NCI-H2081 (cell line): ENCODE measurements around the gene ARID1B.
"Not testable (repeated sequence)": the region's sequence is repeated elsewhere in the genome, so short reads cannot be mapped to it uniquely, and the experiment has no call there.

Source experiments
- DNase-seq, 2 experiments: peaks; one replicate each; lab custom pipeline; 2025; lab: John Stamatoyannopoulos, UW

Gene ARID1B

DNA sequence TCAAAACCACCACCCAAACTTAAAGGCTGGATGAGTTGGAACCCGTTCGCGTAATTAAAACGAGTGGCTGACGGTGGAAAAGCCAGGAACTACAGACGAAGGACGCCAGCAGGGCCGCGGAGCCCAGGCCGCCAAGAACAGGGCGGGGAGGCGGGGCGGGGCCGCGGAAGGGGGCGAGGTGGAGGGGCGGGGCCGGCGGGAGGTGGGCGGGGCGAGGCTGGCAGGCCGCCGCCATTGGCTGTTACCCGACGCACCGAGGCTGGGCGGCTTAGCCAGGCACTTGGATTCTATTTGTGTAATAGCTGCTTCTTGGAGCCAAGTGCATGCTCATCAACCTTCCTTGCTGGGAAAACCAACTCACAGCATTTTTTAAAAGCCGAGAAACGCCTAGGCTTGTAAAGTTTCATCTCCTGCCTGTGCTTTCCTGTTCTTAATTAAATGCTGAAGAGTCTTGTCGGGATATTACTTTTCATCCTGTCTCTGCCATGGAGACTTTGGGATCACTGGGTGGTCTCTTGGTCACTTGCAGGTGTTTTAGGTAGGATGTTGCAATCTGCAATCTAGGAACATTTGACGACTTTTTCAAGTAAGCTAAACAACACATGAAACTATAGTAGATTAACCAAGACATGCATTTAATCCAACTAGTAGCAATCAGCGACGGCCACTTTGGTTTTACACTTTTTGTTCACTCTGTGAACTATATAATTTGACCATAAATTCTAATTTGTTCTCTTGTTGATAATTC is 245.0 kb downstream of the ARID1B start:
- peak; percentile 63 to 66 for DNase-seq

DNA sequence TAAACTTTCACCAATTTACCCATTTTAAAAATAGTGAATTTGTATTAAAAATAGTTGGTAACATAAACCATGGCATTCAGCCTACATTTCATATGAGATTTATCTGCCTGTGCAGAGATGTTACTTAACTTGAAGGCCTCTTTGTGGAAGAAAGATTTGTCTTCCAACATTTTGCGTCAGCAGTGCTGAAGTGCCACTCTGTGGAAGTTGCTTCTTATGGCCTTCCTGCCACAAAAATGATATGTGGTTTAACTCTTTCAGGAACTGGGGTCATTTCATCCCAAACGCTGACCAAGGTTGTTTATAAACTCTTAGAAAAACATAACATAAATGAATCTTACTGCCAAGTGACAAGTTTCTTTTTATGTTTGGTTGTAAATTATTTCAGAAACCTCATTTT is 246.8 kb downstream of the ARID1B start:
- DNase-seq, result no peak

DNA sequence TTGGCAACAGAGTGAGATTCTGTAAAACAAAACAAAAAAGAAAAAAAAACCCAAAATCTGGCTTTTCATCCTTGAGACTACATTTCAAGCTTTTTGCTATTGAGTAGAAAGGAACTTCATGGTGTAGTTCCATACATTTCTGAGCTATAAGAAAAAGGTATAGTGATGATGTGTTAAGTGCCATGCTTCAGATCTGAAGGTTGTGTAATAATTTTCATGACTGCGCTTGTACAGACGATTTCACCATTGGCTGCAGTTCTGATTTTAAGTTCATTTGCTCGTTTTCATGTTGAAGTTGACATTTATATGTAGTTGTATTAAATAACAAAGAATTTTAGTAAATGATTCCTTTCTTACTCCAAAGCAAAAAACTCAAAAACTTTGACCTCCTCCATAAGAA is 247.6 kb downstream of the ARID1B start:
- no peak for DNase-seq

DNA sequence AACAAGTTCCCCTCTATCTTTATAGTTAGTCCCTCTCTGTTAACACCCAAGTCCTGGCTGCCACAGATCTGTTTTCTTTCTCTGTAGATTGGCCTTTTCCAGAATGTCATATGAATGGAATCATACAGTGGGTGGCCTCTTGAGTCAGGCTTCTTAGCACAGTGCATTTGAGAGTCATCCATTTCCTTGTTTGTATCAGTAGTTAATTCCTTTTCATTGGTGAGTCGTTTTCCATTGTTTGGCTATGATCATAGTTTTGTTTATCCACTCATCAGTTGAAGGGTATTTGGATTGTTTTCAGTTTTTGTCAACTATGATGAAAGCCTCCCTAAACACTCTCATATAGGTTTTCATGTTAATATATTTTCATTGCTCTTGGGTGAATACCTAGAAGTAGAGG is 248.3 kb downstream of the ARID1B start:
- no peak for DNase-seq

DNA sequence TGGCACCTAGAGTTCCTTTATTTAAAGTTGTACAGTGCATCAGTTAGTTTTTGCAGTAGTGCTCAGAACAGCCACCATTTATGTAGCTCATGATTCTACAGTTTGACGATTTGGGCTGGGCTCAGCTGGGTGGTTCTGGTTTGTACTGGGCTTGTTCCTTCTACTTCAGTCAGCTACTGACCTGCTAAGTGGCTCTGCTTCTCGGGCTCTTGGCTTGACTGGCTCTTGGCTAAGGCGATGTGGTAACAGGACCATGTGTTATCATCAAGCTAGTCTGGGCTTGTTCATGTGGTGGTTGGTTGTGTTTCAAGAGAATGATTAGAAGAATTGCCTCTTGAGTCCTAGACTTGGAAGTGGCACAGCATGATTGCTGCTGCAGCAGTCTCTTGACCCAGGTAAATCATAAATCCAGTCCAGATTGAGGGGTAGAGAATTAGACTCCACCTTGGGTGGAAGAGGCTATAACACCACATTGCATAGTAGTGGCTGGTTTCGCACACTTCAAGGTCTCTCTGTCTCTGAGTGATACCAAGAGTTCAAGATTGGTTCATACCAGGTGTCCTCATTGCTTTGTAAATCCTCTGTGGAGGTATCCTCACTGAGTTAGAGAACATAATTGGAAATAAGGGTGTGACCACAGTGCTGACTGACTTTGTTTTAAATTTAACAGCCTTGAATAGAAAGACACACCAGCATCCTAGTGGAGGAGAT is 253.0 kb downstream of the ARID1B start:
- no peak for DNase-seq

DNA sequence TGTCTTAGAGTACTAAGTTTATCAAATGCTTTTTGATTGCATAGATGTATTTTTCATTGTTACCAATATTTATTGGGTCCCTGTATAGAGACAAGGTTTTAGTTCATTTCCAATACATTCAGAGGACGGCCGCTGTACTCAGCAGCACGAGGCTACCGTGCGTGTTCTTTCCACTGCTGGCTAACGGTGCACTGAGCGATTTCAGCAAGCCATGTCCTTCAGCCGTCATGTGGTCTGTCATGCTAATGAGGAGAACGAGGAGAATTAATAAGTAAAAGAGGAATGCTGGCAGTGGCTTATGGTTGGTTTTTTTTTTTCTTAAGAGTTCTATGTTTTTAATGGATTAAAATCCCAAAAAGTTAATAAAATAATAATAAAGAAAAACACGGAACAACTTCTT is 253.6 kb downstream of the ARID1B start:
- no peak for DNase-seq

DNA sequence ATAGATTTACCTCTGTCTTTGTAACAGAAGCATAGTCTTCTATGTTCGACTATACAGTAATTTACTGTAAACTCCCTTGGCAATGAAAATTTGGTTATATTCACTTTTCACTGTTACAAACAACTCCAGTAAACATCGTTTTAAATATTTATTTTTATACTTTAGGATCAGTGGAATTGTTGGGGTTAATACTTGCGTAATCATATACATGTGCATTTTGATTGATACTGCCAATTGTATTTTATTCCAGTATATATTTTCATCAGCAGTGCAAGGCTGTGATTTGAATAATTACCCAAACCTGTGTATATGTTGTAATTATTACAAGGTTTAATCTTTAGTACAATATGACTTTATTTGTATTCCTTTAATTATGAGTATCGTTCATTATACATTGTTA is 255.7 kb downstream of the ARID1B start:
- DNase-seq, result no peak

DNA sequence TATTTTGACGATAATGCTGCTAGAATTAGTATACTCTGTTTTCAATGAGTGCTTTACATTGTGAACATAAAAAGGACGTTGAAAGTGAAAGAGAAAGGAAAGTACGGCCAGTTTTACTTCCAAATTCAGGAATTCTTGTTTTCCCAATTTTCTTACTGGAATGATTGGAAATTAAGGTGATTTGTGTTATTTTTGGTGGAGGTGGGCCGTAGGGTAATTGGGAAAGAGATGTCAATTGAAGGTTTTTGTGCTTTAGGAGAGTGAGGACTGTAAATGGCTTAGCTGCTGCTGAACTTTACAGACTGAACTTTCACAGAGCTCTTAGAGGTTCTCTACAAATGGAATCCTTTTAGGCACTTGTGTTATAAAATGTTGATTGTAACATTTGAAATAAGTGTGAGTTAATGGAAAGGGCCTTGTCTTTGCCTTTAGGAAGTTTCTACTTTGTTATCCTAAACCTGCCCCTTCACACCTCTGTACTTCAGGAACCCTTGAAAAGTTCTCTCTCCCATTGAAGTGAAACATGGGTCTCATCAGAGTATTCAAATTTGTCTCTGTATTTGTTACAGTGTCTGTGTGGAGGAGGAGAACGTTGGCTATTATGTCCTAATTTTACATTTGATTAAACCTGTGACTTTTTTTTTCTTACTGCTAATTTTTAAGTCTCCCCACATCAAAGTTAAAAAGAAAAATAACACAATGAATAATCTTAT is 256.4 kb downstream of the ARID1B start:
- DNase-seq, result no peak

DNA sequence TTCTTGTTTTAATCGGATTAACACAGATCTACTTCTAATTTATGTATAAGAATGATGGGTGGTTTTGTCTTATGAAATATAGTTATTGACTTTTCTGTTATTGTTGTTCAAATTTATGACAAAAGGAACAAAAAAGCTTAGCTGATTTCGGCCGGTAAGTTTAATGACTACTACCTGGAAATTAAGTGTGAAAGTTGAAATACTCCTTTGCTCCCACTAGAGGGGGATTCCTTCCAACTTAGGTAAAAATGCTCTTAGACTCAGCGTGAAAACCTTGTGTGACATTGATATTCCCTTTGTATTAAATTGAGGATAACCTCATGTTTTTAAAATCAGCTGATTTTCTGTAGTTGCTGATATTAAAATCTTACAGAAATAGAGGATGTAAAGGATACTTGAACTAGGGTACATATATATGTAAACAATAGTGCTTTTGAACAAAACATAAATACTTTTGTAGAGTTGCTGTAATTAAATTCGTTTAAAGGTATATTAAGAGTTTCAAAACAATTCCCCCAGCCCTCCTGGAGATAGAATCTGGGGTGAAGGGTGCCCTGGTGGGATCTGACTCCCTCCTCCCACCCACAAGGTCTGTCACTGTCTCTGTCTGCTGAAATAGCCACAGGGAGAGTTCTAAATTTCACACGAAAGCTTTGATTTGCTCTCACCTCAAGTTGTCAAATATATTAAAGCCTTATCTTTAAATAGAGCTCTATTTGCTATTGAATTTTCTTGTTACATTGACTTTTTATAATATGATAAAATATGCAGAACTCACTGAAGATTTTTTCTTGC is 257.5 kb downstream of the ARID1B start:
- peak; percentile 16 to 50 for DNase-seq

DNA sequence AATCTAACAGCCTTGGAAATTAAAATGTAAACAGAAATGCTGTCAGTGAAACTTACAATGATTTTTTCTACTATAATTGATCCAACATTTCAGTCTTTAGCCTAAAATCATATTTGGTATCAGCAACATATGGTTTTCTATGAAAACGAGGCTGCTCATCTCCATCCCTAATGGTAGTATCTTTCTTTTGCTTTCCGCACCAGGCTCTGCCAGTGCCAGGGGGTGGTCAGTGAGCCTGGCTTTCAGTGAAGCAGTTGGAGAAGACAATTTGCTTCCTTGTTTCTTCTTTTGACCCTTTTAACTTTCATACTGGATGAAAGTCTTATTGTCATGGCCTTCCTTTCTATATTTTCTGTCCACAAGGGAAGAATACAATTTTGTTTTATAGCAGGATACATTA is 258.4 kb downstream of the ARID1B start:
- DNase-seq, result no peak

DNA sequence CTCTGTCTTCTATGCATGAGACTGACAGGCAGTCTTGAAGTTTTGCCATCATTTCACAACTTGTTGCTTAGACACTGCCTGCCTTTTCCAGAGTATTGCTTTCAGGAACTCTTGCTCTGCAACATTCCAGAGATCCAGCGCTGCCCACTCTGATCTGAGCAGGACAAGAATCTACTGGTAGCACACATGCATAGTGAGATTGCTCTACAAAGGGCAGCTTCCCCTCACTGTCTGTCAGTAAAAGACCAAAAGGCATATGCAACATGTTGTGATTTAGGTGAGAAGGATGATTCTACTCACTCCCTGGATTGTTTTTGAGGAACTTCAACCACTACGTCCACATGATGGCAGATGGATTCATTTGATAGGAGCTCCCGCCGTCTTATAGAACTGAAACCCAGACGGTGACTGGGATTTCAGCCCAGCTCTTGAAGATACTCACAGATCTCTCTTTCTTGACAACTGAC is 259.1 kb downstream of the ARID1B start:
- DNase-seq, result no peak

DNA sequence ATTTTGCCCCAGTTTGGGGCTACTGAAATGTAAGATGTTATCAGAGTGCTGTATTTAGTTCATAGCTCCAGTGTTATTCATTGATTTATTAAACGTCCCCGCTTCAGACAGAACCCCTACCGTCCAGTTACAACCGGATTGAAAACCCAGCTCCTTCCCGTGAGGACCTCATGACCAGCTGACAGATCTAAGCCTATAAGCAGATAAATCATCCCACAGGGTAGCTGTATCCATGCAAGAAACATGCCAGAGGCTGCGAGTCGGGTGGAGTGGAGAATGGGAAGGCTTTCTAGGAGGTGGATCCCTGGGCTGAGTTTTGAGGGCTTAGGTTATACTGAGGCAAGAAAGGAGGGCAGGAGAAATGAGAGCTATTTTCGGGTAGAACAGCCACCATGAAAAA is 260.0 kb downstream of the ARID1B start:
- no peak for DNase-seq

DNA sequence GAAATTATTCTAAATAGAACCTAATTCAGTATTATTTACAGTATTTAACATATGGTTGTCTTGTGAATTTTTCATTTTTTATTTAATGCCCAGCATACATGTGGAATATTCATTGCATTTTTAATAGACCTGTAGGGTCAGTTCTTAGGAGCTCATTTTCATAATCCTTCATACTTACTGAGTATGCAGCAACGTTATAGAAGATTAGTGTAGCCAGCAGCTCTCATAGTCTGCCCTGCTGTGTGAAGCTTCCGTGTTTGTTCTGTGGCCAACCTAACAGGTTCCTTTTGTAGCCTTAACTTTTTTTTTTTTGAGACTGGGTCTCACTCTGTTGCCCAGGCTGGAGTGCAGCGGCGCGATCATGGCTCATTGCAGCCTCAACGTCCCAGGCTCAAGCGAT is 261.4 kb downstream of the ARID1B start:
- no peak for DNase-seq

DNA sequence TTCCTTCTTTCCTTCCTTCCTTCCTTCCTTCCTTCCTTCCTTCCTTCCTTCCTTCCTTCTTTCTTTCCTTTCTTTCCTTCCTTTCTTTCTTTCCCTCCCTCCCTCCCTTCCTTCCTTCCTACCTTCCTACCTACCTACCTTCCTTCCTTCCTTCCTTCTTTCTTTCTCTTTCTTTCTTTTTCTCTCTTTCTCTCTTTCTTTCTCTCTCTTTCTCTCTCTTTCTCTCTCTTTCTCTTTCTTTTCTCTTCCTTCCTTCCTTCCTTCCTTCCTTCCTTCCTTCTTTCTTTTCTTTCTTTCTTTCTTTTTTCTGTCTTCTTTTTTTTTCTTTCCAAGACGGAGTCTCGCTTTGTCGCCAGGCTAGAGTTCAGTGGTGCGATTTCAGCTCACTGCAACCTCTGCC is 262.5 kb downstream of the ARID1B start:
- DNase-seq, result not testable (repeated sequence)

DNA sequence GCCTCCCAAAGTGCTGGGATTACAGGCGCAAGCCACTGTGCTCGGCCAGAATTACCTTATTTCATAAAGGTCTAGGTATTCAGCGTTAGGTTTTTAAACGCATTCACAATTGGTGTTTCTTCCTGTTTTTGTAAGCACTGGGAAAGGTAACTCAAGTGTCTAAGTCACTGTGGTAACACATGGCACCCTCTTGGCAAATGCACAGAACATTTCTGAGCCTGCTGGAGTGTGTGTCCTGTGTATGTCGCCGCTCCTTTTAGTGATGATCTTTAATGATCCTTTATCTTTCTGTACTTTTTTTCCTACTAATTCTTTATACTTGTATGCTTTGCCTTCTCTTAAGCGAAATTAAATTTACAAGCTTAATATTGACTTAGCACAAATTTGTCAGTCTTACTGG is 263.0 kb downstream of the ARID1B start:
- DNase-seq, result no peak

DNA sequence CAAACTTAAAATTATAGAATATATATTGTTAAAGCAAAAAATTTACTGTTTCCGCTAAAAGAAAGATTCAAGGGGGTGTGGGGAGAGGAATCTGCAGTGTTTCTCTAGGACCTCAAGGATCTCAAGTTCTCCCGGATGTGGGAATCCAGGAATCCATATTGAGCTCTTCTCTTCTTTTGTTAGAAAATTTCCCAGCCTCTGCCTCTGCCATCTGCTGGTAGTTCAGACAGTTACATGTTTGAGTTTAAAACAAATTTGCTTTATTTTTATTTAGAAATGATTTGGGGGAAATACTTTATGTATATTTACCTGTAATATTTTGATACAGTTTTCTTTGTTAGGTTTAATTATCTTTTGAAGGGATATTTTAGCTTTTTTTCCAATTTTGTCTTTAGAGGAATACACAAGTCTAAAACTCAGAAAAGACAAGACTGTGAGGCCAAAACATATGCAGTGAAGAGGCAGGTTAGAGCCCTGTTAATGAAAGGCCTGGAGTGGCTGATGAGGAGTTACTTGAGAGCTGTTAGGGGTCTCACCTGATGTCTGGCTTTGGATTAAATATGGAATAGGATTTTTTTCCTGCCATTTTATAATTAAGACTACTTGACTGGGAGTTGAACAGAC is 268.8 kb downstream of the ARID1B start:
- peak in 1 of 2 experiments; percentile 42 for DNase-seq

DNA sequence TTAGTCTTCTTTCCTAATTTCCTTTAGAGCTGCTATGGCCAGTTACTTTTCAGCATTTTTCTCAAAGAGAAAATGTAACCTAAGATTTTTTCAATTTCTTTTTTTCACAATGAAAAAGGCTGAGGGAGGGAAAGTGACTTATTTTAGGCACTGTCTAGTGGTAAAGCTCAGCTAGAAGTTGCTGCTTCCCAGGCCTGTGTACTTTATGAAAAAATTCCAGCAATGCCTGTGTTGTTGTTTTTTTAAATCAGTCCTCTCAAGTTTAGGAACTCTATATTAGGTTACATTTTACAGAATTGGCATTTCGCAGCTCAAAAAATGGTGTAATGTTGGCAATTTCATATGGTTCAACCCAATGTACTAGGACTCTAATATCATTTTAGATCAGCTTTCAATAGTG is 269.6 kb downstream of the ARID1B start:
- DNase-seq, result no peak

DNA sequence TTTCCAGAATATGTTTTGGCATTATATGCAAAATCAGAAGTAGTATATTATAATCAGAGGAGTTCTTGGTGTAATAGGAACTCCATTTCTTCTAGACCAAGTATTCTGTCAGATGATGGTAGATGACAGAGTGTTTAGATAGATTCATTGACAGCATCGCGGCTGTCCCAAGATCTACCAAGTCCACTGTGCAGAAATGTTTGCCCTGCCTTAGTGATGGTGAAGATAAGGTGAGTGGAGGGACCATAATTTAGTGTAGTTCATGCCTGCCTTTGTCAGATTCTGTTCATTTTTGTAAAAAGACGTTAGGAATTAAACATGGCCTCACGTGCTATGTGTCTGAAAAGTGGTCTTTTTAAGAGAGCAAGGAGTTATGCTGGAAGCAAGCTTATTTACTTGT is 270.1 kb downstream of the ARID1B start:
- DNase-seq, result no peak

DNA sequence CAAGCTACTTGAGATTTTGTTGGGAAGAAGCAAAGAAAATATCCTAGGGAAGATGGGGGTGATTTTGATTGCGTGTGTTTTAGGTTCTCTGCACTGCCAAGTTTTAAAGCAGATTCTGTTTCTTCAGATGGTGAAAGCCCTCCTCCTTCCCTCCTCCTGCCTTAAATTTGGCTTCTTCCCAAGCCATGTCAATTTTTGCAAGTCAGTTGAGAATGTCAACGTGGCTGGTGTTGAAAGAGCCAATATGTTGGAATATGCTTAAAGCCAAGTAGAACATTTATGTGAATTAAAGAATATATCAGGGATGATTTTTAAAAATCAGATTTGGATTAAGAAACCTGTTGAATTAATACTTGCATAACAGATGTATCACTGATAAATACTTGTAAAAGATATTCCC is 270.8 kb downstream of the ARID1B start:
- DNase-seq, result no peak

DNA sequence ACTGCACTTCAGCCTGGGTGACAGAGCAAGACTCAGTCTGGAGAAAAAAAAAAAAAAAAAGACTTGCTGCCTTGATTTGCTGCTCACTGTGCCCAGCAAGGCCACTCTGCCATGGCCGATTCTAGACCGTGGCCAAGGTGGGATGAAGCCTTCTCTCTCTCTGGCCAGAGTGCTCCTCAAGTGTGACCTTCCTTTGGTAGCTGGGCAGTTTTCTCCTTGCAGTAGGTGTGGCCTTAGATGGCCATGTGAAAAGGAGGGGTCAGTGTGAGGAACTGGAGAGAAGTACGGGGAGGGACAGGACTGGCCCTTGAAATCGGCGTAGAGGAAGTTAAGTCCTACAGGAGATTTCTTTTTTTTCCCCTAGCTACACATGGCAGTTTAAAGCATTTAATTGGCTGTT is 272.0 kb downstream of the ARID1B start:
- DNase-seq, result no peak

DNA sequence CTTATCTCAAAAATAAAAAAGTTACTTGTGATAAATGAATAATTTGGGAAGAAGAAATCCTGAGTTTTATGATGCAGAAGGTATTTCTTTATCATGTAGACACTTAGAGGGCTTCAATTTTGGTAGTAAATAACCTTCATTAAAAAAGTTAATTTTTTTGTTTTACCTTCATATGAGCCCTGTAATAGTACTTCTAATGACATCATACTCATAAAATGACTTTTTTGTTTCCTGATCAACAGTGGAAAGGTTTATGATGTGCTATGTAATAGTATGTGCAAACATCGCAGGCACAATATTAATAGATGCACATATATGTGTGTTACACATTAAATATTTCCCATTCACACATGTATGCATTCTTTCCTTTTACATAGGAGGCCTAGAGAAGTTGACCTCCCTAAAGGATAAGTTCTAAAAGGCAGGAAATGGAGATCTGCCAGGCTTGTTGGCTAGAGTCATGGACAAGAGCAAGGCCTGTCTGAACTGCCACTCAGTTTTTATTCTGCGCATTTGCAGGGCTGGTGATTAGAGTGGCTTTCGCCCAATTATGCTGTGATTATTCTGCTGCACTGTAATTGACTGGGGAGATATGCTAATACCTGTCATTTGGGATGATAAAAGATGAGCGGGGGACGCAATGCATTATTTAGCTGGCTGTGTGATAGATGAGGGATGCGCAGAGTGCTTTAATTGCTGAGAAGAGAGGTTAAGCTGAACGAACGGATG is 273.5 kb downstream of the ARID1B start:
- peak; percentile 41 to 85 for DNase-seq
